Measurements from ENCODE around the gene POLE. TPM values are rescaled to one million over a fixed set of nuclear protein-coding genes. Genes with fewer than 3 reads are reported as not detected.

Gene POLE
- total and polyA plus RNA-seq, 10 of the 15 experiments (the other 5 are each of a cell fraction or from before 2014, with no cell fraction given): 2.3 to 103 (median 37.1) TPM

DNA sequence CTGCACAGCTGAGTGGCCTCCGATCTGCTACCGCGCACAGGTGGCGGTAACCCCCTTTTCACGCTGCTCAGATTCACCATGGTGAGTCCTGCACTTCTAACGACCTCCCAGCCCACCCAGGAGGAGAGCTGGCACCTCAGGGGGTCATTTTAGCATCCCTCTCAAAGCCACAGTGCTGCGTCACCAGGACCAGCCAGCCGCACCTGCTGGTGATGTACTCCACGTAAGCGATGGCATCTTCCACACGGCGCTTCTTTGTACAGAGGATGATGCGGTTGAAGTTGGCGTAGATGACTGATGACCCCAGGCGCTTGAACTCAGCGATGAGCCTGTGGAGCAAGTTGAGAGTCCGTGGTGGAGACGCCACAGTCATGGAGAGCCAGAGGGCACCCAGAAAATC is 49.3 kb downstream of the POLE start:
- H4K20me1 ChIP-seq (ENCODE audit: control insufficient read depth, insufficient read depth): no peaks in the 10 kb centered on the region
- H3K79me2 ChIP-seq (ENCODE audit: control insufficient read depth, insufficient read depth, low read length): no peaks in the 10 kb centered on the region
- ChIA-PET POLR2A (no interaction called here), SMC1A (ENCODE audit: uncharacterized antibody, unreplicated experiment) (no interaction called here), CTCF (interaction anchor here (1.0 kb wide), 1 partner anchor 9 kb away, joined by 4 read pairs; no protein-coding TSS in a partner anchor), RAD21 (ENCODE audit: unreplicated experiment) (no interaction called here)
- WGBS (ENCODE audit: insufficient coverage, insufficient replicate concordance, low lambda C conversion rate, missing lambda C conversion rate): 88% methylated on average over 18 of the region's 18 CpGs
- H3K4me1 ChIP-seq (ENCODE audit: control insufficient read depth, insufficient read depth, low read length): no peaks in the 10 kb centered on the region; the same call in 1 of the 2 replicates
- H3K27ac ChIP-seq (ENCODE audit: control insufficient read depth, insufficient read depth): no peak overlapping the region
- TF ChIP-seq ZNF24 (IDR thresholded peaks at IDR 0.05) (no peak), MEF2A (IDR thresholded peaks at IDR 0.05; ENCODE audit: insufficient read depth, low read depth, low read length) (no peak), ZZZ3 (IDR thresholded peaks at IDR 0.05; ENCODE audit: control insufficient read depth, insufficient read length, low read depth) (no peak), TBL1XR1 (IDR thresholded peaks at IDR 0.05; ENCODE audit: low read depth, low read length) (no peak), IKZF1 (conservative IDR thresholded peaks at IDR 0.05) (no peak), POLR2AphosphoS5 (IDR thresholded peaks at IDR 0.05; ENCODE audit: low read length) (no peak), TARDBP (IDR thresholded peaks at IDR 0.05; ENCODE audit: borderline replicate concordance) (no peak)
- TF ChIP-seq, protein P1, sequence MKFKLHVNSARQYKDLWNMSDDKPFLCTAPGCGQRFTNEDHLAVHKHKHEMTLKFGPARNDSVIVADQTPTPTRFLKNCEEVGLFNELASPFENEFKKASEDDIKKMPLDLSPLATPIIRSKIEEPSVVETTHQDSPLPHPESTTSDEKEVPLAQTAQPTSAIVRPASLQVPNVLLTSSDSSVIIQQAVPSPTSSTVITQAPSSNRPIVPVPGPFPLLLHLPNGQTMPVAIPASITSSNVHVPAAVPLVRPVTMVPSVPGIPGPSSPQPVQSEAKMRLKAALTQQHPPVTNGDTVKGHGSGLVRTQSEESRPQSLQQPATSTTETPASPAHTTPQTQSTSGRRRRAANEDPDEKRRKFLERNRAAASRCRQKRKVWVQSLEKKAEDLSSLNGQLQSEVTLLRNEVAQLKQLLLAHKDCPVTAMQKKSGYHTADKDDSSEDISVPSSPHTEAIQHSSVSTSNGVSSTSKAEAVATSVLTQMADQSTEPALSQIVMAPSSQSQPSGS (IDR thresholded peaks at IDR 0.05; ENCODE audit: low read length): no peak
- peaks cover 29 to 48% of the 10 kb centered on the region in 2 experiments for H3K36me3 ChIP-seq (ENCODE audit: control insufficient read depth in 2 of 2, insufficient read depth in 2 of 2, low read length in 1 of 2)
- no peaks in the 10 kb centered on the region for H3K27me3 ChIP-seq (replicated peaks in 1 of 2; ENCODE audit: control insufficient read depth in 2 of 2, insufficient read depth in 2 of 2, low read length in 1 of 2)
- no peaks in the 10 kb centered on the region for H3K9me3 ChIP-seq (replicated peaks; ENCODE audit: control insufficient read depth, insufficient read depth, low read length)
- FAIRE-seq (no peak), ATAC-seq (no peak), DNase-seq (ENCODE audit: low read depth, low spot score) (no peak)
- in situ Hi-C loops (cut with MboI): no loop called here
- H3K9ac ChIP-seq (ENCODE audit: control insufficient read depth, insufficient read depth, low read length): no peak overlapping the region
- no peak overlapping the region for H2AFZ ChIP-seq (ENCODE audit: control insufficient read depth, low read depth, low read length)
- no TSS peak for BruUV-seq (replicated peaks)
- no peak overlapping the region for H3K4me3 ChIP-seq
- no peak overlapping the region for H3K4me2 ChIP-seq (ENCODE audit: control insufficient read depth, insufficient read depth)
- intact Hi-C loops (cut with micrococcal nuclease; ENCODE audit: unreplicated experiment): no loop called here

Data from GM12878 (cell line).